Stimulated activated naive B cell treated with anti-CD40 and anti-IgM and Interleukin-4, amounts not matched to agents 10 μg/mL and 1 μg/mL and 100 μg/mL, for 72 hours (primary cell): Measurements from ENCODE around the gene FCAMR.

Source experiments
- ATAC-seq, 2 donors: fragments of 150-1000 bp; cut with Tn5 transposase; replicated peaks; 2 replicates each; pipeline ENCODE4 v1.10.0; 2021; ENCODE audit warnings: moderate library complexity in 1 of 2
- DNase-seq: peaks from one replicate; pipeline ENCODE4 v3.0.0; 2021
- H3K27ac Mint-ChIP-seq: one replicate; pipeline ENCODE4 v1.8.0; 2022; ENCODE audit warnings: mild to moderate bottlenecking, mixed read lengths
- H3K27me3 Mint-ChIP-seq, 2 donors: one replicate each; pipeline ENCODE4 v1.8.0; 2022; ENCODE audit warnings: mixed read lengths in 2 of 2
- H3K36me3 Mint-ChIP-seq, 2 donors: one replicate each; pipeline ENCODE4 v1.8.0; 2022; ENCODE audit warnings: mixed read lengths in 2 of 2, mild to moderate bottlenecking in 1 of 2
- H3K4me1 Mint-ChIP-seq, 2 donors: one replicate each; pipeline ENCODE4 v1.8.0; 2022; ENCODE audit warnings: mixed read lengths in 2 of 2, mild to moderate bottlenecking in 1 of 2
- H3K4me3 Mint-ChIP-seq, 2 donors: one replicate each; pipeline ENCODE4 v1.8.0; 2022; ENCODE audit warnings: mild to moderate bottlenecking in 2 of 2, mixed read lengths in 2 of 2, moderate library complexity in 1 of 2
- H3K9me3 Mint-ChIP-seq, 2 donors: one replicate each; pipeline ENCODE4 v1.8.0; 2022; ENCODE audit warnings: mixed read lengths in 2 of 2, mild to moderate bottlenecking in 1 of 2

The FCAMR gene

DNA sequence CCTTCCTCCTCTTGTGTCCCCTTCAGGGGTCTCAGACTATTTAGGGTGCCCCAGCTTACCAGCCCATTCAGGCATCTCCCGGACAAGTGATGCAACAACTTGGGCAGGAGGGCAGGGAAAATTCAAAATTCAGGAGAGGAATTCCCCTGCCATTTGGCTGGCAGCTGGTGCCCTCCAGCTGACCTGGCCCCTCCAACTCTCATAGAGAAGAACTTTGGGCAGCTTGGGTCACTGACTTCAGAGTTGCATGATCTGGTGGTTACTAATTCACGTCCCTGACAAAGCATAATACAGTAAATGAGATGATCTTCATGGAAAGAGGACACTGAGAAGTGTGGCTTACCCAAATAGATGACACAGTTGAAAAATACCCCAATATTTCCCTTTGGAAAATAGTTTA lies at the start of gene FCAMR:
Gene FCAMR (minus strand): TSS at position 15 of the 400 bp plus-strand sequence. CDS start 335 bp downstream, outside the sequence.
- Mint-ChIP-seq H3K4me1 (peaks cover 24 to 42% of the 10 kb centered on the region in 2 donors), H3K36me3 (no peaks in the 10 kb centered on the region), H3K27ac (peak within 1 kb of the TSS; percentile 53), H3K4me3 (no peak within 1 kb of the TSS), H3K9me3 (no peaks in the 10 kb centered on the region), H3K27me3 (peaks cover 0 to 23% of the 10 kb centered on the region in 2 donors)
- ATAC-seq = no peak
- no peak for DNase-seq

- Mint-ChIP-seq H3K4me3 (no peak overlapping the region), H3K27ac (no peak overlapping the region), H3K4me1 (peaks cover 5 to 8% of the 10 kb centered on the region in 2 donors), H3K27me3 (peaks cover 12 to 26% of the 10 kb centered on the region in 2 donors), H3K9me3 (no peaks in the 10 kb centered on the region), H3K36me3 (no peaks in the 10 kb centered on the region)
- no peak for ATAC-seq
- DNase-seq = no peak
Observed at GRCh38 chr1:207019661-207020060, 49.4 kb upstream of the FCAMR start.

GRCh38 chr1:207019161-207019560 lies 48.9 kb upstream of the FCAMR start:
- Mint-ChIP-seq H3K4me3 (no peak overlapping the region), H3K27ac (no peak overlapping the region), H3K9me3 (no peaks in the 10 kb centered on the region), H3K36me3 (no peaks in the 10 kb centered on the region), H3K27me3 (peaks cover 12 to 26% of the 10 kb centered on the region in 2 donors), H3K4me1 (peaks cover under 1 to 3% of the 10 kb centered on the region in 2 donors)
- DNase-seq (no peak), ATAC-seq (no peak)

DNA sequence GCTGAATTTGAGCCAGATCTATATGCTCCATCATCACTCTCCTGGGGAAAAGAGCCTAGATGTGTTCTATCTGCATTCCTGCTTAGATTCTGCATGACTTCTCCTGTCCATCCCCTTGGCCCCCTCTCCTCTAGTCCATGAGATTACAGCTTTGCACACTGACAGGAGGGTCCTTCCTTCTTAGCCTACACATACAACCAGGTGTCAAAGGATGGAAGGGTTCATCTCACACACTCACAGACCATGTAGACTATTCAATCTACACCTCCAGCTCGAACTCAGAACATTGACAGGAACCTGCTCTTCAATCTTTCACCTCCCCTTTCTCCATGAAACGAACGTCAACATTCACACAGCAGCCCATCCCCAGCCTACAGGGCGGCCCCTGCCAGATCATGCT lies 48.4 kb upstream of the FCAMR start:
- Mint-ChIP-seq H3K36me3 (no peaks in the 10 kb centered on the region), H3K4me1 (no peaks in the 10 kb centered on the region), H3K27me3 (peaks cover 14 to 25% of the 10 kb centered on the region in 2 donors), H3K27ac (no peak overlapping the region), H3K4me3 (no peak overlapping the region), H3K9me3 (no peaks in the 10 kb centered on the region)
- ATAC-seq (no peak), DNase-seq (no peak)

GRCh38 chr1:207017615-207018559 lies 47.6 kb upstream of the FCAMR start:
- Mint-ChIP-seq H3K27ac (no peak overlapping the region), H3K4me1 (no peaks in the 10 kb centered on the region), H3K27me3 (peaks cover 18 to 25% of the 10 kb centered on the region in 2 donors), H3K36me3 (no peaks in the 10 kb centered on the region), H3K9me3 (no peaks in the 10 kb centered on the region), H3K4me3 (no peak overlapping the region)
- DNase-seq (no peak), ATAC-seq (no peak)

GRCh38 chr1:207015791-207016190 lies 45.5 kb upstream of the FCAMR start:
- ATAC-seq = no peak
- Mint-ChIP-seq H3K4me3 (no peak overlapping the region), H3K27ac (no peak overlapping the region), H3K36me3 (no peaks in the 10 kb centered on the region), H3K9me3 (no peaks in the 10 kb centered on the region), H3K27me3 (peaks cover 33 to 36% of the 10 kb centered on the region in 2 donors), H3K4me1 (no peaks in the 10 kb centered on the region)
- DNase-seq = no peak

DNA sequence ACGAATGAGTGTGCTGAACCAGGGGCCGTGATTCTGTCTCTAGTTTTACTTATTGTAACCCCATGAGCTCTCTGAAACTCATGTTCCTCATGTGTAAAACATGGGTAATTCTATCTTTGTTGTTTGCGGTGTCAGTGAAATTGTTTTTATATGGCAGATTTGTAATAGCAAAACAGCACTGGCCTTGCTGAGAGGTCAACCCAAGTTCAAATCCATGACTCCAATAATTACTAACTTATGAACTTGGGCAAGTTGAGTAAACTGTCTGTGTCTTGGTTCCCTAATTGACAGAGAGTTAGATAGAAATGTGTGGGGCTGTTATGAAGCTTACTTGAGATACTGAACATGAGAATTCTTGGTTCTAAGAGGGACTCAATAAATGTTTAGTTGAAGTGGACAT lies 44.5 kb upstream of the FCAMR start:
- Mint-ChIP-seq H3K9me3 (no peaks in the 10 kb centered on the region), H3K4me3 (no peak overlapping the region), H3K27me3 (peaks cover 33 to 35% of the 10 kb centered on the region in 2 donors)

DNA sequence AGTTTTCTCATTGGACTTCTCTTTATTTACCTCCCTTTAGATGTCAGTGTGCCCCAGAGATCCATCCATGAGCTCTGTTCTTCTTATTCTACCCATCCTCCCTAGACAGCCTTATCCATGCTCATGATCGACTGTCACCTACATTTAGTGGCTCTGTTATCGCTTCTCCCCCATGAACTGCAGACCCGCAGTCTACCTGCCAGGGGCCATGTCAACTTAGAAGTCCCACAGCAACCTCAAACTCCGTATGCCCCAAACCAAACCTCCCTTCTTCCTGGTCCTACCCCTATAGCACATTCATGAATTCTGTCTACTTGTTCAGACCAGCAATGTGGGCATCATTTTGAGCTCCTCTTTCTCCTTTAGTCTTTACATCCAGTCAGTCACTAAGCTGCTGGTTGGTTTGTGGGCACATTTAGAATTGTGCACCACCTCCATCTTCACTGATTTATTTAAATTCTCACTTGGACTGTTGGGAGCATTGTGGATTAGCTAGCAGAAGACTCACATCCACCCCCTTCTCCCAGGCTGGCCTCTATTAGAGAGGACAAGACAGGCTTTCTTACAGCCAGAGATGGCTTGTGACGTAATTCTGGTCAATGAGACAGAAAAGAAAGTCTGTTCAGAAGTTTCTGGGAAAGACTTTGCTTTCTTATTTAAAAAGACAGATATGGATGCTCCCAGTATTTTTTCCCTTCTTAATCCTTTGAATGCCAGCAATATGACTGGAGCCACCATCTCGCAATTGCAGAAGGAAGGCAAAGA lies 43.2 kb upstream of the FCAMR start:
- peaks cover 33 to 35% of the 10 kb centered on the region in 2 donors for H3K27me3 Mint-ChIP-seq
- H3K4me1 Mint-ChIP-seq = no peaks in the 10 kb centered on the region
- ATAC-seq (no peak), DNase-seq (no peak)
- H3K9me3 Mint-ChIP-seq = no peaks in the 10 kb centered on the region
- H3K27ac Mint-ChIP-seq = no peak overlapping the region
- no peaks in the 10 kb centered on the region for H3K36me3 Mint-ChIP-seq
- no peak overlapping the region for H3K4me3 Mint-ChIP-seq

More for the DNA sequence above, 44.5 kb upstream of the FCAMR start:
- no peaks in the 10 kb centered on the region for H3K4me1 Mint-ChIP-seq
- no peaks in the 10 kb centered on the region for H3K36me3 Mint-ChIP-seq
- ATAC-seq (no peak), DNase-seq (no peak)
- no peak overlapping the region for H3K27ac Mint-ChIP-seq

- ATAC-seq (no peak), DNase-seq (no peak)
- no peak overlapping the region for H3K4me3 Mint-ChIP-seq
- H3K27ac Mint-ChIP-seq = no peak overlapping the region
- no peaks in the 10 kb centered on the region for H3K9me3 Mint-ChIP-seq
- no peaks in the 10 kb centered on the region for H3K4me1 Mint-ChIP-seq
- peaks cover 34 to 37% of the 10 kb centered on the region in 2 donors for H3K27me3 Mint-ChIP-seq
- H3K36me3 Mint-ChIP-seq = no peaks in the 10 kb centered on the region
Observed at GRCh38 chr1:207010726-207011125, 40.5 kb upstream of the FCAMR start.

DNA sequence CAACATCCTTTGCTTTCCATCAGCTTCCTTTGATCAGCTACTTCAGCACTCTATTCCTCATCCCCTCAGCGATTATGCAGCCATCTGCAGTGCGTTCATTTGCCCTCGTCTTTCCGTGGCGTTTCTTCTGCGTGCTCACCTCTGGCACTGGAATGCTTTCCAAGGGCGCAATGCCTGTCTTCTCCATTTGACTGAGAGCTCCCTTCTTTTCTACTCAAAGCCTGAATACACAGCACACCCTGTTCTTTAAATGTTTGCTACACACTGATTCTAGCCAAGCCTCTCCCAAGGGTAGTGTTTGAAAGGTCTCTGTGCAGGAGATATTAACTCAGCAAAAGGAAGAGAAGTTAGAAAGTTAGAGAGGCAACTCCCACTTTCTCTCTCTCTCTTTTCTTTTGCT lies 39.7 kb upstream of the FCAMR start:
- no peaks in the 10 kb centered on the region for H3K9me3 Mint-ChIP-seq
- H3K4me3 Mint-ChIP-seq = no peak overlapping the region
- peaks cover 2 to 4% of the 10 kb centered on the region in 2 donors for H3K4me1 Mint-ChIP-seq
- H3K27me3 Mint-ChIP-seq = peaks cover 37% of the 10 kb centered on the region in 2 donors
- H3K27ac Mint-ChIP-seq = no peak overlapping the region
- ATAC-seq (no peak), DNase-seq (no peak)
- H3K36me3 Mint-ChIP-seq = no peaks in the 10 kb centered on the region

GRCh38 chr1:207009182-207009850 lies 39.1 kb upstream of the FCAMR start:
- Mint-ChIP-seq H3K4me3 (no peak overlapping the region), H3K36me3 (no peaks in the 10 kb centered on the region), H3K4me1 (peaks cover 3 to 7% of the 10 kb centered on the region in 2 donors), H3K27me3 (peaks cover 33% of the 10 kb centered on the region in 2 donors), H3K9me3 (no peaks in the 10 kb centered on the region), H3K27ac (no peak overlapping the region)
- DNase-seq (no peak), ATAC-seq (no peak)

DNA sequence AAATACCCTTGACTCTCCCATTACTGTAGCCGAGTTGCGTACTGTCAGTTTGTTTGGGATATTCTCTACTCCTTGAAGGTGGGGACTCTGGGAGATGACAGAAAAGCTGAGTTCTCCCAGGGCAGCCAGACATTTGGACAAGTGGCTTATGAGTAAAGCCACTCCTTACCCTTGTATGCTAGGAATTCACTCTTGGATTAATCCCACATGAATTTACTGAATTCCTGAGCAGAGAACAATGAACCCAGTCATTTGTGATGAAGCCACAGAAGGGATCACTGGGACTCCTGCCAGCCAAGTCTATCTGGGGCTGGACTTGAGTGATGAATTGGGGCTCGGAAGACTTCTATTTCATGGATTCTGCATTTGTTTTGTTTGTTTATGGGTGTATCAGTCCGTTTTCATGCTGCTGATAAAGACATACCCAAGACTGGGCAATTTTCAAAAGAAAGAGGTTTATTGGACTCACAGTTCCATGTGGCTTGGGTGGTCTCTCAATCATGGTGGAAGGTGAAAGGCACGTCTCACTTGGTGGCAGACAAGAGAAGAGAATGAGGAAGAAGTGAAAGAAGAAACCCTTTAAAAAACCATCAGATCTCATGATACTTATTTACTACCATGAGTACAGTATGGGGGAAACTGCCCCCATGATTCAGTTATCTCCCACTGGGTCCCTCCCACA lies 37.2 kb upstream of the FCAMR start:
- DNase-seq = no peak
- Mint-ChIP-seq H3K4me1 (peaks cover 3 to 7% of the 10 kb centered on the region in 2 donors), H3K9me3 (no peaks in the 10 kb centered on the region), H3K36me3 (no peaks in the 10 kb centered on the region), H3K27ac (no peak overlapping the region), H3K27me3 (peaks cover 22 to 24% of the 10 kb centered on the region in 2 donors), H3K4me3 (no peak overlapping the region)
- no peak for ATAC-seq

DNA sequence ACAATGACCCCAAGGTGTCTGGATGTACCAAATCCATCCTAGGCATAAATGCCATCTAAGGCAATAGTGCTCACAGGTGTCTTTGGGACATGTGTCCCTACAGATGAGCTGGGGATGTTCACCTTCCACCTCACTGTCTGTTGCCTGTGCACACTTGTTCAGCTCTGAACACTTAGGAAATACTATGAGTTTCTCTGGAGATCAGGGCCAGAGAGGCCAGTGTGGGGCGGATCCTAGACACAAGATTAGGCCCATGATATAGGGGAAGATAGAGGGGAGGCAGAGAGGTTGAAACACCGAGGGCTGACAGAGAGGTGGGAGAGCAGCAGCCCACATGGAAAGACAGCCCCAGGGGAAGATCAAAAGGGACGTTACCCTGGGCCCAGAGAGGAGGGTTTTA lies 36.7 kb upstream of the FCAMR start:
- Mint-ChIP-seq H3K4me1 (peaks cover 3 to 7% of the 10 kb centered on the region in 2 donors), H3K27ac (no peak overlapping the region), H3K36me3 (no peaks in the 10 kb centered on the region), H3K9me3 (no peaks in the 10 kb centered on the region), H3K27me3 (peaks cover 16 to 19% of the 10 kb centered on the region in 2 donors), H3K4me3 (no peak overlapping the region)
- no peak for DNase-seq
- ATAC-seq = no peak

- Mint-ChIP-seq H3K9me3 (no peaks in the 10 kb centered on the region), H3K4me1 (peaks cover 3 to 7% of the 10 kb centered on the region in 2 donors), H3K36me3 (no peaks in the 10 kb centered on the region), H3K27me3 (peaks cover 12 to 14% of the 10 kb centered on the region in 2 donors), H3K4me3 (no peak overlapping the region), H3K27ac (no peak overlapping the region)
- ATAC-seq (no peak), DNase-seq (no peak)
Observed at GRCh38 chr1:207006083-207006482, 35.8 kb upstream of the FCAMR start.
